ENCODE data around the gene EMD.

EMD gene

GRCh38 chrX:154355776-154356140 is 23.3 kb upstream of the EMD start:
- DNase-seq, result no peak

DNA sequence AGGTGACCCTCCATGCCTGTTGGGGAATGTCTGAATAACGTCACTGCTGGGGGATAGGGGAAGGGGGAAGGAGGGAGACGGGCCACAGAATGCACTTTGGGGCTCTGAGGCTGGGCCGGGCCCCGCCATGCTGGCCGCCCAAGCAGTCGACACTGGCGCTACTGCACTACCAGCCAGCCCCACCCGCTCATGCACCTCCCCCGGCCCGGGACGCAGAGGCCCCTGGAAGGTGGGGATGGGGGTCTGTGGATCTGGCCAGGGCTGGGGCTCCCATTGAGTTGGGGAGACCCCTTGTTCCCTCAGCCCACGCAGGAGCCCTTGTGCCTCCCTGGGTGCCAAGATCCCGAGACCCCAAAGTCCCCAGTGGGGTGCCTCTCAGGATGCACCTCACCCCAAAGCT is 22.5 kb upstream of the EMD start:
- DNase-seq, result no peak

DNA sequence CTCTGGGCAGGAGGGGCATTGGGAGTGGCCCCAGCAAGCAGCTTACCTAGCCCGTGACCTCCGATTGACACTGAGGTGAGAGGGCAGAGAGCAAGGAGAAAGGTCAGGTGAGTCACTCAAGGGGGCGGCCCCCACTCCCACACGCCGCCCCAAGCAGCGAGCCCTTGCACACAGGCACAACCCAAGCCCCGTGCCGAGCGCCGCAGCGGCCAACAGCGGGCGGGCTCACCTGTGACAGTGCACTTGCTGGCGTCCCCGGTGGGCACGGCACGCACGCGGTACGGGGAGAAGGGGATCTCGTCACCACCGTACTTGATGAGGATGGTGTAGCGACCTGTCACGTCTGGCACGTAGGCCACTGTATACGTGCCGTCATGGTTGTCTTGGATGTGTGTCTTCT is 21.9 kb upstream of the EMD start:
- DNase-seq, result no peak

GRCh38 chrX:154358011-154358410 is 21.1 kb upstream of the EMD start:
- no peak for DNase-seq

- no peak for DNase-seq
Measured at GRCh38 chrX:154358829-154359228, 20.3 kb upstream of the EMD start.

DNA sequence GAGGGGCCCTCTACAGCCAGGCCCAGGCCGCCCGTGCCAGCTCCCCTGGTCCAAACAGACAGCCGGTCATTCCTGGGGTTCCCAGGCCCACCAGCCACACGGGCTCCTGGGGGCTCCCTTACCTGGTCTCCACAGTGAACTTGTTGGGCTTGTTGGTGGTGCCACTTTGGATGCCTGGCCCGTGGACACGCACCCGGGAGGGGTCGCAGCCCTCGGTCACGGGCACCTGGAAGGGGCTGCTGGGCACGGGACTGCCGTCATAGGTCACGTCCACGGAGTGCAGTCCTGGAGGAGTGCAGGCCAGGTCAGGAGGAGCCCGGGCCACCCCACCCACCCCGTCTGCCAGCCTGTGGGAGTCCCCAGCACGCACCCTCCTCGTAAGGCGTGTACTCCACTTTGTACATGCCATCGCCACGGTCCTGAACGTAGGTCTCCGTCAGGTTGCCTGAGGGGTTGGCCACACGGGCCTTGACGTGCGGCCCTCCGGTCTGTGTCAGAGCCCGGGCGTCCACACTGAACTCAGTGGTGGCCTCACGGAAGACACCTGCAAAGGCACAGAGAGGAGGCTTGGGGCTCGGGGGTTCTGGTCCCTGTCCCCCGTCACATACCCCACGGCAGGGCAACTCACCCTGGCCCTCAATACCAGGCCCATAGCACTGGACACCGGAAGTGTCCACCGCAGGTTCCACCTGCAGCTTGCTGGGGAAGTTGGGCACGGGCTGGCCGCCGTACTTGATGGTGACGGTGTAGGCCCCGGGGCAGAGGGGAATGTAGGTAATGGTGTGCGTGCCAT is 19.5 kb upstream of the EMD start:
- no peak for DNase-seq

GRCh38 chrX:154360155-154360713 is 18.9 kb upstream of the EMD start:
- DNase-seq, result no peak

- DNase-seq, result no peak
Measured at GRCh38 chrX:154362085-154362742, 16.9 kb upstream of the EMD start.

GRCh38 chrX:154363706-154364439 is 15.2 kb upstream of the EMD start:
- no peak for DNase-seq

DNA sequence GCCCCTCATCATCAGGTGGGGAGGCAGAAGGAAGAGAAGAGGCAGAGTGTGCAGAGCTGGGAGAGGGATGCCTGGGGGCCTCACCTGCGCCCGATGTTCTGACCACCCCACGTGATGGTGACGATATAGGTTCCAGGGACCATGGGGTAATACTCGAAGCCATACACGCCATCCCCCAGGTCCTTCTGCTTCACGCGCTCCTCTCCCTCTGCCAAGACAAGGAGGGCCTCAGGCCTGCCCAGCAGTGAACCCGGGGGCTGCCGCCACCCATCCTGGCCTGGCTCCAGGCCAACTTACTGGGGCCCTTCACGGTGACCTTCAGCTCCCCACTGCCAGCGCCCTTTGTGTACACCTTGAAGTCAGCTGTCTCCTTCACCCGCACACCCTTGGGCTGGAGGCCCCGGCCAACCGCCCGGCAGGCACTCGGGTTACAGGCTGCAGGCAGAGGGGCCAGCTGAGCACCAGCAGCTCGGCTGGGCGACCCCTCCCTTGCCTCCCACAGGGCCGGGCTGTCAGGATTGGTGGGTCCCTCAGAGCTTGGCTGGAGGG is 14.0 kb upstream of the EMD start:
- no peak for DNase-seq

GRCh38 chrX:154365997-154366665 is 13.0 kb upstream of the EMD start:
- DNase-seq, result no peak

DNA sequence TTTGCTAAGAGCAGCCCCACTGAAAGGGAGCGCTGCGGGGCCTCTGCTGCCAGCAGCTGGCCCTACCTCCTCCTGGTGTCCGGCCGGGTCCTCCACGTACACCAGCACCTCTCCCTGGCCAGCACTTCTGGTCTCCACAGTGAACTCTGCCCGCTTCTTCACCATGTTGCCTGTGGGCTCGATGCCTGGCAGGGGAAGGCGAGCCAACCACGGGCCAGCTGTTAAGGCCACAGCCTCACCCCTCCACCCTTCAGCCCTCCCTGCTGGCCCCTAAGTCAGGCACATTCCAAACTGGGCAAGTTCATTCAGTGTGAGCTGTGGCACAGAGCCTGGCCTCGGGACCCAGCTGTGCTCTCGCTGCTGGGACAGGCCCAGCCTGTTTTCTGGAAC is 12.4 kb upstream of the EMD start:
- DNase-seq, result no peak

DNA sequence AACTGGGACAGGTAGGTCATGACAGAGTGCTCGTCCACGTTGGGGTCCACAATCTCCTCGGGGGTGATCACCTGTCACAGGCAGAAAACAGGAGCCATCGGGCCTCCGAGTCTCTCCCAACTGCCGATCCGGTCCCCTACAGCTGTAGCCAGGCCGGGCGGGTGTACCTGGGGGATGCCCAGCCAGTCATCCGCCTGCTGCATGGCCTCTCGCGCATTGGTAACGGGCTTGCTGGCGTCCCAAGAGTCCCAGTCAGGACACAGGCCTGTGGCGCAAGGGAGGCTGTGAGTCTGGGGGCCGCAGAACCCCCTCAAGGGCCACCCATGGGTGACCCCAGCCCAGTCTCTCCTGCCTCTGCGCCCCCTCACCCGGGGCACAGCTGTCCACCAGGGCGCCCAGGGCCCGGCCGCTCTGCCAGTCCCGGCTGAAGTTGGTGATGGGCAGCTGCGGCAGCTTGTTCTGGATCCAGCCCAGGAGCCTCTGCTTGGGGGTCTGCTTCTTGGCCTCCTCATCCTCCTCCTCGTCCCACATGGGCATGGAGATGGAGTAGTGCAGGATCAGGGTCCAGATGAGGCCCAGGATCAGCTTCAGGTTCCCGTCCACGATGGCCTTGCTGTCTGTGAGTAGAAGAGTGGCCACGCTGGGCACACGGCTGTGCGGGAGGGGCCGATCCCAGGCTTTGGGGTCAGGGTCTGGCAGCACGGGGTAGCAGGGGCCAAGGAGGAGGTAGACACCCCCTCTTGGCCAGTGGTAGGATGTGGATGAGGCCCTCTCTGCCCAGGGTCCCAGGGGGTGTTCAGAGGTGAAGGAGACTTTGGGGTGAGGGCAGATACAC is 11.4 kb upstream of the EMD start:
- DNase-seq, result no peak

- peak; percentile 79 for DNase-seq
Measured at GRCh38 chrX:154368630-154369448, 10.3 kb upstream of the EMD start.

DNA sequence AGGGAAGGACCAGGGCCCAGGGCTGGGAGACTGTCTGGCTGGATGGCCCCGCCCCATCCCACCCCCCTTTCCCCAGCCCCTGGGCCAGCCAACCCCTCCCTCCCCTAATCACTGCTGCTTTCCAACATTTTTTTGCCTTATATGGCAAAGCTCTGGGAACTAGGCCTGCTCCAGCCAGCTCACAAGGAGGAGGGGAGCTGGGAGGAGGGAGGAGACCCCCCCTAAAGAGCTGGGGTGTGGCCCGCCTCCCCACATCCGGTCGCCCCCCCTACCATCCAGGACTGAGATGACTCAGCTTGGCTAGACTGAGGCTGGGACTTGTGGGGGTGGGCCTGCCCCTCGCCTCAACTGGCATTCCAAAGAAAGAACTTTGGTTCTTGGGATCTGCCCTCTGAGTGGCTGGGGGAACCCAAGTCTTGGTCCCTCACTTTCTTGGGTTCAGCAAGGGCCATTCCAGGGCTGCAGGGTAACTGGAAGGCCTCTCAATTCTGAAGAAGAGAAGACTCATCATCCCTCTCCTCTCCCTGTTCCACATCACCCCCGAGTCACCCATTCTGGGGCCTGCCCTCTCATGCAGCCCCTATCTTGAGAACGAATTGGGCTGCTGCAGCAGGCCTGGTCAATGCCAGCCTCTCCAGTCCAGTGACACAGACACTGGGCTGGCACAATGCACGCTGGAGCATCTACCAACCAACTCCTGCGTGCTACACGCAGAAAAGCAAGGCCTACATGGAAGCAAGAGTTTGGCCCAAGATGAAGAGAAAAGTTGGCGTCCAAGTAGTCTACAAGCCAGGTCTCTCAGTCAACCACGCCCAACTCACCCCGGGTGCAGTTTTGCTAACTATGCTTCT is 9.4 kb upstream of the EMD start:
- peak; percentile 35 for DNase-seq

GRCh38 chrX:154370300-154371016 is 8.6 kb upstream of the EMD start:
- DNase-seq, result no peak

DNA sequence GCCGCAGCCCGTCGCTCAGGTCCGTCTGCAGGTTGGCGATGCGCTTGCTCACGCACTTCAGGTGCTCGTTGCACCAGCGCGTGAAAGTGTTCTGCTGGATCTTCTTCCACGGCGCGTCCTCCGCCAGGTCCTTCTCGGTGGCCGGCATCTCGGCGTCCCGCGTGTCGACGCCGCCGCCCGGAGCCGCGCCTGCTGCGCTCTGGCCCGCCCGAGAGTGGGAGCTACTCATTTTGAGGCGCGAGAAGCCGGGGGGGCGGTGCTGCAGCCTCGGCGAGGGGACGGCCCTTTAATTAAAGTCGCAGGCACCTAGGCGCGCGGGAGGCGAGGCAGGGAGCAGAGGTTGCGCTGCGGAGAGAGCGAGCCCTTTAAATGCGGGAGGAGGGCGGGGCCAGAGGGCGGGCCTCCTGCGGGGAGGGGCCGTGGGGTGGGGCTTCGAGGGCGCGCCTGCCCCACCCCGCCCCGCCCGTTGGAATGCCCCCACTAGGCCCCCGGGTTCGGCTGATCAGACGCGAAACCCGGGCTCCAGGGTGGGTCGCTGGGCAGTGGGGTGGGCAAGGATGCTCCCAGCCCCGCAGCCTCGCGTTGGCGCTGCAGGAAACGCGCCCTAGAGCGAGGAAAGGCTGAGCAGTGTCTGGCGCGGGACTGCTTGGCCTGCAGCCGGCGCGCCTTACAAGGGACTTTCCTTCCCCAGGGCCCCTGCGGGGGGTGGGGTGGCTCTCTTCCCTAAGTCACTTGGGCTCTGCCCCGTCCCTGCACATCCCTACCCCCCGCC is 7.9 kb upstream of the EMD start:
- DNase-seq, result peak; percentile 74

DNA sequence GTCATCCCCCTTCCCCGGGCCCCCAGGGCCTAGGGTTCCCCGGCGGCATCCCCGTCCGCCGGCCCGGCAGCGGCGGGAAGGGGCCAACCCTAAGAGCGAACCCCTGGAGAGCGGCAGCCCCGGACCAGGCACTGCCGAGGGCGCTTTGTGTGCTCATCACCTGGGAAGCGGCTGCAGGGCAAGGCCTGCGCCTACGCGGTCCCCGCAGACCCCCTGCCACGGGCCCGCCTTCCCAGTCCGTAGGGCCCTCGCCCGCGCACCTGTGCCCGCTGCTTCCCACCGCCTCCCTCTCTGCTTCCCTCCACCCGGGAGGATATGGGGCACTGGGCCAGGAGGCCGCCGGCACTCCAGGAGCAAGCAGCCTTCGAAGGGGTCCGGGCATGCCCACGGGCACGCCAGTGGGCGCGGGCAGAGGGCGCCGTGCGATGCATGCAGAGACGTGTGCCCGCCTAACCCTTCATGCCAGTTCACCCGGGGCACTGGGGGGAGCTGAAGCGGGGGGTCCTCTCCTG is 7.2 kb upstream of the EMD start:
- peak; percentile 34 for DNase-seq

Data from T1000 (cell line).